ENCODE measurements around the gene PDC.
"Not testable (repeated sequence)": the region's sequence is repeated elsewhere in the genome, so short reads cannot be mapped to it uniquely, and the experiment has no call there.

PDC gene

DNA sequence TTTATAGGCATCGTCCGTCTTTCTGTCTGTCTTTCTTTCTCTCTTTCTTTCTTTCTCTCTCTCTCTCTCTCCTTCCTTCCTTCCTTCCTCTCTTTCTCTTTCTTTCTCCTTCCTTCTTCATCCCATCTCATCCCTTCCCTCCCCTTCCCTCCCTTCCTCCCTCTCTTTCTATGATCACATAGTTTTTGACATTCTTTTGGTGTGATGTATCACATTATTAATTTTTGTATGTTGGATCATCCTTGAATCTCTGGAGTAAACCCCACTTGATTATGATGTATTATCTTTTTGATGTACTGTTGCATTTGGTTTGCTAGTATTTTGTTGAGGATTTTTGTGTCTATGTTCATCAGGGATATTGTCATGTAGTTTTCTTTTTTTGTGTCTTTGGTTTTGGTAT is 59.5 kb downstream of the PDC start:
- DNase-seq (ENCODE audit: low read depth in 2 of 2), result not testable (repeated sequence)
